NCI-H2029 (cell line): ENCODE data around the gene ZFR2.
A peak's percentile ranks its signal among the peaks of the same experiment; 100 is the strongest.
"Not testable (repeated sequence)": the region's sequence is repeated elsewhere in the genome, so short reads cannot be mapped to it uniquely, and the experiment has no call there.

Source experiments
- DNase-seq: peaks from one replicate; lab custom pipeline; 2025; lab: John Stamatoyannopoulos, UW

Gene ZFR2

DNA sequence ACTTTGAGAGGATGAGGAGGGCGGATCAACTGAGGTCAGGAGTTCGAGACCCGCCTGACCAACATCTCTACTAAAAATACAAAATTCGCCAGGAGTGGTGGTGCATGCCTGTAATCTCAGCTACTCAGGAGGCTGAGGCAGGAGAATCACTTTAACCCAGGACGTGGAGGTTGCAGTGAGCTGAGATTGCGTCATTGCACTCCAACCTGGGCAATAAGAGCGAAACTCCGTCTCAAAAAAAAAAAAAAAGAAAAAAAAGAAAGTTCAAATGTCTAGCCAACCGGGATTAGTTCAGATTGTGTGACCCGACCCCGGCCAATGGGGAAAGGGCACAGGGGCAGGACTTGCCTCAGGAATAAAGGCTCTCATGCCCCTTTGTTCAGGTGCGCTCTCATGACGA is 5.9 kb upstream of the ZFR2 start:
- DNase-seq: not testable (repeated sequence)

- no peak for DNase-seq
These were observed 4.3 kb upstream of the ZFR2 start for GRCh38 chr19:3873151-3873550.

- no peak for DNase-seq
These were observed 668 bp downstream of the ZFR2 start for GRCh38 chr19:3867971-3868769.

DNA sequence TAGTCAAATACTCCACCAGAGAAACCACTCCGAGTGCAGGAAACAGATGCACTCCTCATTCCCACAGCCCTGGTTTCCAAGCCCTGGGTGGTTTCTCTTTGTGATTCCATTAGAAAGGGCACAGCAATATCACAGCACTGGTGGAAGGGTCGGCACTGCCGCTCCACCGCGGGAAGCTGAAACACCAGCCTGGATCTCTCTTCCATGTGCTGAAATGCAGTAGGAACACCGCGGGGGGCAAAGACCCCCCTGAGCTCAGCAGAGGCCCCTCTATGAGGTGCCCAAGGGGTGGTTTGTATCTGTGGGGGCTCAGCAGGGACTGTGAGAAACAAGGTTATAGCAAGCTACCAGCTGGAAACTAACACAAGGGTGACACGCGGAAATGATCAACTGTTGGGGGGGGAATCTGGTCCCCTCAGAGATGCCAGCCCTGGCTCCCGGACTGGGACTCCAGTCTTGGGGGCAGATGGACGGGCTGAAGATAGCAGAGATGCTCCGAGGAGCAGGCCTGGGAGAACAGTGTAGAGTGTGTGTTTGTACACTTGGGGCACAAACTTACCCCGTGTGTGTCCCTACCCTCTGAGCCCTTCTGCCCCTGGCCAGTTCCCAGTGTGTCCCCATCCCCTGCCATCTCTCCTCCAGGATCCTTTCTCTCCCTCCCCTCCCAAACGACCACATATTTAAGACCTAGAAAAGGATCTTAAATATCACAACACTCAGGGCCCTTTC is 1.8 kb downstream of the ZFR2 start:
- no peak for DNase-seq

DNA sequence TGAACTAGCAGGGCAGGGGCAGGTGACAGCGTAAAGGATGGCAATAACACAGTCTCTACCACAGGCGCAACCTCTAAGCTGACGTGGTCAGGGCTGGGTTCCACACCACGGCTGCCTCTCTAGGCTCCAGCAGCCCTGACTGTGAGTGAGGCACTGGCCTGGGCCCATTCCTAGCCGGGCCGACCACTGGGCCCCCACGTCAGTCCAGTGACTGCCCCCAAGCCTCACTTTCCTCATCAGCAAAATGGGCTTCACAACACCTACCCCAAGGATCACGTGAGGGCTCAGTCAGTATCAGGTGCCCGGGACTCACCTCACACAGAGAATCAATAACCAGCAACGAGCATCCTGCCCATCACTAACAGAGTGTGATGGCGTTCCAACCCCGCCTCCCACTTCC is 5.2 kb downstream of the ZFR2 start:
- no peak for DNase-seq

DNA sequence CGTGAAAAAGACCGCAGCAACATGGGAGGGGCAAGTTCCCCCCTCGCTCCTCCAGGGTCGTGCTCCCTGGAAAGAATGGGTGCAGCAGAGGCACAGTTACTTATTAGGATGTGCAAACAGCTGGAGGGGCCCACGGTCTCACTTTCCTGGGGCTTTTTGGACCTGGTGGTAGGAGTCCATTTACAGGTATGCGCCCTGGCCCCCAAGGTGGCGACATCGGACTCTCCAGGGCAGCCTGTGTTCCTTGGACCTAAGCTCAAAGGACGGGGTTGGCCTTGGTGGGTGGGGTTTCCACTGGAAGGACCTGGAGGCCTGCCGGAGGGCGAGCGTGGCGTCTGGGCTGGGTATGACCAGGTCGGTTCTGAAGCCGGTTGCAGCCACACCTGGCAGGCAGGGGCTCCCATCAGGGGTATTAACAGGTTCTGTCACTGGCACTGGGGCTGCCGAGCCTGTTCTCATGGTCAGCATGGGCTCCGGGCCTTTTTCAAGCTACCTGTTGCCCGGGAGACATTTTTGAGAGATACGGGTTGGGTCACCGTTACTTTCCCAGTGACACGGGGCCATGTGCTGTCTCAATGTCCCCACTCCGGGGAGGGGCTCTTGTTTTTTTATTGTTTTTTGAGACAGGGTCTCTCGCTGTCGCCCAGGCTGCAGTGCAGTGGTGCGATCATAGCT is 5.9 kb downstream of the ZFR2 start:
- DNase-seq: no peak

GRCh38 chr19:3860499-3860898 is 8.3 kb downstream of the ZFR2 start:
- no peak for DNase-seq

- DNase-seq: peak; percentile 22
These were observed 11.3 kb downstream of the ZFR2 start for GRCh38 chr19:3857449-3858003.

- peak; percentile 31 for DNase-seq
These were observed 13.5 kb downstream of the ZFR2 start for GRCh38 chr19:3855320-3855719.

GRCh38 chr19:3852614-3853254 is 16.1 kb downstream of the ZFR2 start:
- DNase-seq: no peak

- no peak for DNase-seq
These were observed 16.7 kb downstream of the ZFR2 start for GRCh38 chr19:3852177-3852511.

DNA sequence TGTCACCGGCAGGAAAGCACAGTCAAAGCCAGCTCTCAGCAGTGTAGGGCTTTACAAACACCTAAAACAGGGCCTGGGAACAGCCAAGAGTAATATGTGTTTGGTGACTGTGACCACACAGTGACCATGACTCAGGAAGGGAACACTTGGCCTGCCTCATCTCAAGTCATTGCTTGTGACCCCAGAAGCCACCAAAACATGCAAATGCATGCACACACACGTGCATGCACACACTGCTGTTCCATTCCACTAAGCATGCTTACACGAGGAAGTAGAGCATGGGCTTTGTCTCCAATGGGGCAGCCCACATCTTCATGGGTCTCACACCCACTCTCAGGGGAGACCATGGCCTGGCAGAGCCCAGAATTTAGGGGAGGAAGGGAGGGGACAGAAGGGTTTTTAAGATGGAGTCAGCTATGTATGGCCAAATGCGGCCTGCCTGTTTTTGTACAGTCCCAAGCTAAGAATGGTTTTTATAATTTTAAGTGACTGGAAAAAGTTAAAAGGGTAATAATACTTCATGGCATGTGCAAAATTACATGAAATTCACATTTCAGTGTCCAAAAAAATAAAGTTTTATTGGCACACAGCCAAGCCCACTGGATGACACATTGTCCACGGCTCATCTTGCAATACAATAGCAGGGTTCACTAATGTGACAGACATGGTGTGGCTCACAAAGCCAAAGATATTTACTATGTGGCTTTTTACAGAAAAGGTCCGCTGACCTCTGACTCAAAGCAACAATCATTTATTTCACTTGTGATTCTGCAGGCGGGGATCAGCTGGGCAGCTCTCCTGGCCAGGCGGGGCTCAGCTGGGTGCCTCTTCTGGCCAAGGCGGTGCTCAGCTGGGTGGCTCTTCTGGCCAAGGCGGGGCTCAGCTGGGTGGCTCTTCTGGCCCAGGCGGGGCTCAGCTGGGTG is 17.3 kb downstream of the ZFR2 start:
- no peak for DNase-seq

GRCh38 chr19:3850320-3850972 is 18.4 kb downstream of the ZFR2 start:
- no peak for DNase-seq

DNA sequence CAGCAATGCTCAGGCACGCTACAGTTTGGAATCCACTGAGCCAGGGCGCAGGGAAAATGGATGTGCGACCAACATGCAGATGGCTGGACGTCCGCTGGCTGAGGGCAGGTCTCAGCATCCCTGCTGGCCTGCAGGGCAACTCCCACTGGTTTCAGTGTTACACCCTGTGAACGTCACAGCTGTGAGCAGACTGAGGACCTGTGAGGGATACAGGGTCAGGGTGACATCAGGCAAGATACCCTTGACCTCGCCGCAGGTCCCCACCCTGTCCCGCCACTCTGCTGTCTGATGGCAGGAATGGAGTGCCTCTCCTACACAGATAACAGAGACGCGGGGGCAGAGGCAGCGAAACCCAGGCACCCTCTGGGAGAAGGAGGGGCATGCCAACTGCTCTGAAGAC is 19.1 kb downstream of the ZFR2 start:
- no peak for DNase-seq

DNA sequence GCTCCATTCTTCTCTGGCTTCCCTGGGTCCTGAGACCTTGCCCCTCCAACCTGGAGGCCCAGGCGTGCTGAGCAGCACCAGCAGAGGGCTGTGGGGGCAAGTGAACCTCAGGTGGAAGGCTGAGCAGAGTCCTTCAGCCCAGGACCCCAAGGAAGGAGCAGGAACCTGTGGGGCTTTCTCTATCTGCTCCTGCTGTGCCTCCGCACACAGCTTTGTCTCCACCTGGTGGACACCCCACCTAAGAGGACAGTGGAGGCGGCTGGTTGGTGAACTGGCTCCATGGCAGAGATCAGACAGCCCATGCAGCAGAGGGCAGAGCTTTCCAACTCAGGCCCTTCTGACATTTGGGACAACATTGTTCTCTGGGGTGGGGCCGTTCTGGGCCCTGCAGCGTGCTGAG is 19.7 kb downstream of the ZFR2 start:
- no peak for DNase-seq

- no peak for DNase-seq
These were observed 24.2 kb downstream of the ZFR2 start for GRCh38 chr19:3844596-3844995.

DNA sequence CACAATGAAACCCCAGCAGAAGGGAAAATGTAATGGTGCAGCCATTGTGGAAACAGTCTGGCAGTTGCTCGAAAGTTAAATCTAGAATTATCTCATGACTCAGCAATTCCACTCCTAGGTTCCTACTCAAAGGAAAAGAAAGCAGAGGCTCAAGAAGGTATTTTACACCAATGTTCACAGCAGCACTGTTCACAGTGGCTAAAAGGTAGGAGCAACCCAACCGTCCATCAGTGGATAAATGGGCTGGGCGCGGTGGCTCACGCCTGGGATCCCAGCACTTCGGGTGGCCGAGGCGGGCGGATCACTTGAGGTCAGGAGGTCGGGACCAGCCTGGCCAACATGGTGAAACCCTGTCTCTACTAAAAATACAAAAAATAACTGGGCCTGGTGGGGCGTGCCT is 25.9 kb downstream of the ZFR2 start:
- DNase-seq: no peak

DNA sequence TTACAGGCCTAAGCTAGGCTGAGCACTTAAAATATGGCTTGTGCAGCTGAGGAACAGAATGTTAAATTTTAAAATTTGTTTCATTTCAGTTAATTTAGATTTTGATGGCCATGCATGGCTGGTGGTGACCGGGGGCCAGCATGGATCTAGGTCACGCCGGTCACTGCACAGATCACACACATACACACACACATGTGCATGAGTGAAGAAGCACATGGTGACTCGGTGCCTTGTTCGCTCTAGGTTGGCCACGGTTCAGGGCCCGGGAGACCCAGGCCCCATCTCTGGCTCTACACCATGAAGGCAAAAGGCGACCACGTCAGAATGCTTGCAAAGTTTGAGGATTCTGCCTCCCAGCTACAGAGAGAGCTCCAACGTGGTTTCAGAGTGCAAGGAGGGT is 28.0 kb downstream of the ZFR2 start:
- no peak for DNase-seq

GRCh38 chr19:3839941-3840340 is 28.9 kb downstream of the ZFR2 start:
- no peak for DNase-seq

- DNase-seq: no peak
These were observed 30.2 kb downstream of the ZFR2 start for GRCh38 chr19:3838661-3839060.

- no peak for DNase-seq
These were observed 30.9 kb downstream of the ZFR2 start for GRCh38 chr19:3837922-3838321.
